ENCODE data around the gene APH1A.
"Not testable (repeated sequence)": the region's sequence is repeated elsewhere in the genome, so short reads cannot be mapped to it uniquely, and the experiment has no call there.

The APH1A gene

GRCh38 chr1:150267896-150268295 lies 920 bp downstream of the APH1A start:
- no peak for DNase-seq

- no peak for DNase-seq
Observed at GRCh38 chr1:150263549-150263948, 5.3 kb downstream of the APH1A start.

GRCh38 chr1:150262388-150263320 lies 6.2 kb downstream of the APH1A start:
- DNase-seq, result no peak

- no peak for DNase-seq
Observed at GRCh38 chr1:150261367-150261766, 7.4 kb downstream of the APH1A start.

- no peak for DNase-seq
Observed at GRCh38 chr1:150259758-150260669, 8.8 kb downstream of the APH1A start.

GRCh38 chr1:150259217-150259616 lies 9.6 kb downstream of the APH1A start:
- DNase-seq, result no peak

GRCh38 chr1:150257624-150258585 lies 10.9 kb downstream of the APH1A start, which contains the start of gene CA14:
CA14 (plus strand) TSS chr1:150257774; CDS start chr1:150258129, 355 bp downstream.
- no peak for DNase-seq

- no peak for DNase-seq
Observed at GRCh38 chr1:150256554-150257341, 12.1 kb downstream of the APH1A start.

- no peak for DNase-seq
Observed at GRCh38 chr1:150256198-150256553, 12.6 kb downstream of the APH1A start.

- DNase-seq, result no peak
Observed at GRCh38 chr1:150249936-150250335, 18.9 kb downstream of the APH1A start.

- no peak for DNase-seq
Observed at GRCh38 chr1:150243003-150243402, 25.8 kb downstream of the APH1A start.

GRCh38 chr1:150237746-150238145 lies 31.1 kb downstream of the APH1A start:
- DNase-seq, result no peak

- not testable (repeated sequence) for DNase-seq
Observed at GRCh38 chr1:150237176-150237575, 31.6 kb downstream of the APH1A start.

GRCh38 chr1:150236614-150237100 lies 32.2 kb downstream of the APH1A start:
- no peak for DNase-seq

GRCh38 chr1:150235852-150236613 lies 32.8 kb downstream of the APH1A start, which contains the start of gene ANP32E:
ANP32E (minus strand) TSS chr1:150236112; CDS start chr1:150235786, 326 bp downstream.
- DNase-seq, result peak; percentile 99

- no peak for DNase-seq
Observed at GRCh38 chr1:150235294-150235851, 33.4 kb downstream of the APH1A start.

- peak; percentile 51 for DNase-seq
Observed at GRCh38 chr1:150234566-150235293, 34.1 kb downstream of the APH1A start.

- DNase-seq, result no peak
Observed at GRCh38 chr1:150234309-150234565, 34.6 kb downstream of the APH1A start.
